ENCODE results near the gene SSRP1. TPM values are rescaled to one million over a fixed set of nuclear protein-coding genes. Genes with fewer than 3 reads are reported as not detected.
A peak's percentile ranks its signal among the peaks of the same experiment; 100 is the strongest.

Gene SSRP1
- total RNA-seq, 2 experiments from 2014 or later, result 127 to 130 TPM

DNA sequence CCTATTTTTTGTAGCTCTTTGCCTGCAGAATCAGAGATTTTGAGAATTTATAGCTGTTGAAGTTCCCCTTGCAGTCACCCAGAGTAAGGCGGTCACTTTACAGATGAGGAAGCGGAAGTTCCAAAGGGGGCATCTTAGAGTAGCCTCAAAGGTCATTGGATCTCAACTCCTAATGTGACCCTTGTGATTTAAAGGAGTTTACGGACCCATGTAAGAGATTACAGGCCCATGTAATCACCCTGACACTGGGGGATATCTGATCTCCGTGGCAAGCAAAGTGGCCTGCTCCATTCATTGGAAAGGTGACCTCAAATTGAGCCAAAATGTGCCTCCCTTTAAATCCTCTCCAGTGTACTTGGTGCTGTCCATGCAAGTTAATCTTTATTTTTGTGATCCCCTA lies 18.2 kb upstream of the SSRP1 start:
- Mint-ChIP-seq H3K4me1 (peaks cover 1% of the 10 kb centered on the region), H3K27me3 (peaks cover 14% of the 10 kb centered on the region), H3K27ac (no peak overlapping the region), H3K4me3 (no peak overlapping the region), H3K36me3 (no peaks in the 10 kb centered on the region), H3K9me3 (peaks cover 5% of the 10 kb centered on the region)
- ATAC-seq (ENCODE audit: low read depth) (no peak), DNase-seq (no peak)
- POLR2A ChIA-PET, result interaction anchor here (1.5 kb wide), 1 partner anchor 104 kb away, joined by 3 read pairs; no protein-coding TSS in a partner anchor

DNA sequence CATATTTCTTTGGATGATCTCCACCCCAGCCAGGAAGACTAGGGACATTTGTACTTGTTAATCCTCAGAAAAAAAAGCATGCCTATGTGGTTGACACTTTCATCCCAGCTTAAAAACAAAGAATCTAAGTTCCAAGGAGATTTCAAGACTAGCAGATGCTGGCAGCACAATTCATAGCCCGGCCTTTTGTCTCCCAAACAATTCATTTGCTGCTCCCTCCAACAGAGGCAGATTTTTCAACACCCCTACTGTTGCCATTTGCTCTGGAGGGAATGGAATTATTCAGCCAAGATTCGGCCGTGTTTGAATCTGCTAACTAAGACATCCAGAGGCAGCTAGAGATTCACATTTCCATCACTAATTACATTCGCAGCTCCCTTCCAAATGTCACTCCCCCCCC lies 17.8 kb upstream of the SSRP1 start:
- Mint-ChIP-seq H3K9me3 (peaks cover 5% of the 10 kb centered on the region), H3K4me3 (no peak overlapping the region), H3K27me3 (peaks cover 14% of the 10 kb centered on the region), H3K27ac (no peak overlapping the region), H3K4me1 (peaks cover 1% of the 10 kb centered on the region), H3K36me3 (no peaks in the 10 kb centered on the region)
- POLR2A ChIA-PET, result interaction anchor here (1.5 kb wide), 1 partner anchor 104 kb away, joined by 3 read pairs; no protein-coding TSS in a partner anchor
- ATAC-seq (ENCODE audit: low read depth), result no peak
- DNase-seq, result no peak

DNA sequence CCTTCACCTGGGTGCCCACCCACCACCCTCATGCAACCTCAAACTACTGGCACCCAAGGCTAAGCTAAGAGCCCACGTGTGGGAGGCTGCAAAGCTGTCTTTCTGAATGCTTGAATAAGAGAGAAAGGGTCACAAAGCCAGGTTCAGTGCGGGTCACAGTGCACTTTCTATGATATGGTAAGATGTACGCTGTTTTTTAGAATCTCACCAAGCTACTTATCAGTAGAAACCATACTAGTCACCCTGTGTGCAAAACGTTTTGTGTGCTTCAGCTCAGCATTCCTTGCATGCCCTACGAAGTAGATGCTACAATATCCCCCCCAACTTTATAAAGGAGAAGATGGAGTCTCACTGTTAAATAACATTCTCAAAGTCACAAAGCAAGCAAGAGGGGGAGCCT lies 17.3 kb upstream of the SSRP1 start:
- POLR2A ChIA-PET, result interaction anchor here (1.5 kb wide), 1 partner anchor 104 kb away, joined by 3 read pairs; no protein-coding TSS in a partner anchor
- no peak overlapping the region for H3K27ac Mint-ChIP-seq
- H3K4me1 Mint-ChIP-seq, result peaks cover 1% of the 10 kb centered on the region
- H3K27me3 Mint-ChIP-seq, result peaks cover 14% of the 10 kb centered on the region
- peaks cover 5% of the 10 kb centered on the region for H3K9me3 Mint-ChIP-seq
- H3K4me3 Mint-ChIP-seq, result no peak overlapping the region
- no peak for ATAC-seq (ENCODE audit: low read depth)
- H3K36me3 Mint-ChIP-seq, result no peaks in the 10 kb centered on the region
- no peak for DNase-seq

DNA sequence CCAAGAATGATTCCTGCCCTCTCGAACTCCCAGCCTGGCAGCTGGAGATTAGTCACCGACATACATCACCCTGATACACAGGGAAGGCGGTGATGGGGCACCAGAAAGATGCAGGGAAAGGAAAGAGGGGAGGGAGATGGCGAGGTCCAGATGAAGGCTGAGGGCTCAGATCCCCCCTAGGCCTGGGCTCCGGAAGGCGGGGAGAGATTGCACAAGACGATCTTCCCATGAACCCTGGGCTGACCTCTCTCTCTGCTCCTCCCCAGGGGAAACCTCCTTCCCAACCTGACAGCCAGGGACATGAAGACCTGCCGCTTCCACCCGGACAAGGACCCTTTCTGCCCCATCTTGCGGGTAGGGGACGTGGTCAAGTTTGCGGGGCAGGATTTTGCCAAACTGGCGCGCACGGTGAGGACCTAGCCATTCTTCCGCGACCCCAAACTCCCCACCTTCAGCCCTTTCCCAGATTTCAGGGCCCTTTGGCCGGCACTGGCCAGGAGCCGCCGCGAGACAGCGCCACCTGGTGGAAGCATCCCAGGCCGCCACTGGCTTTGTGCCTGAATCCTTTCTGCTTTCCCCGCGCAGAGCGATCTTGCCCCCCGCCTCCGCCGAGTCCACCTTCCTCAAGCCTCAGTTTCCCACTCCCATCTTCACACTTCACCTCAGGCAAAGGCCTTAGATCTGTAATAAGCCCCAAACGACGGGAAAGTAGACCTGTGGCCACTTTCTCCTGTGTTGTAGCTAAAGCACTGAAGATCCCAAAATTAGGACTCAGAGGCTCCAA lies 14.0 kb upstream of the SSRP1 start:
- Mint-ChIP-seq H3K27me3 (peaks cover 14% of the 10 kb centered on the region), H3K4me1 (peaks cover 2% of the 10 kb centered on the region), H3K9me3 (peaks cover 5% of the 10 kb centered on the region), H3K4me3 (no peak overlapping the region), H3K36me3 (no peaks in the 10 kb centered on the region), H3K27ac (no peak overlapping the region)
- POLR2A ChIA-PET, result interaction anchor here (0.6 to 0.7 kb wide), 2 partner anchors 27 to 57 kb away, joined by 3 read pairs; no protein-coding TSS in a partner anchor
- DNase-seq (peak; percentile 76), ATAC-seq (ENCODE audit: low read depth) (peak; percentile 58)

DNA sequence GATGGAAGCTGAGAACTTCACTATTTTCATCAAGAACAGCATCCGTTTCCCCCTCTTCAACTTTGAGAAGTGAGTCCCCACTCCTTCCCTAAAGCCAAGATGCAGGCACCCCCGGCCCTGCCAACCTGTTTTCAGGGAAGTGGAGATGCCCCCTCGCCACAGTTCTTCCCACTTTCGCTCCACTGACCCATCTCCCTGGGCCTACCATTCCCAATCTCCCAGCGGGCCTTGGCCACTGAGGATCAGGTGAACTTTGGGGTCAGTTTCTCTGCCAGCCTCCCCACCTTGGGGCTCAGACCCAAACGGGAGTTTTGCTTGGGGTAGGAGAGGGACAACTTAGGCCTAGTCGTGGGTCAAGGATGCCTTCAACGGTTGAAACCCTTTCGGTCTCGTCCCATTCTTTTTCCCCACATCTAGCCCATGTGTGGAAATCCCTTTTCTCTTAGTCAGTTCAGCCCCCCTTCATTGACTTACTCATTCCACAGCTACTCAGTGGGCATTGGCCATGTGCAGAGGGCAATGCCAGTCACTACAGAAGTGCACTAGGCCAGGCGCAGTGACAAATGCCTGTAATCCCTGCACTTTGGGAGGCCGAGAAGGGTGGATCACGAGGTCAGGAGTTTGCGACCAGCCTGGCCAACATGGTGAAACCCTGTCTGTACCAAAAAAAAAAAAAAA lies 13.1 kb upstream of the SSRP1 start:
- POLR2A ChIA-PET, result no interaction called here

DNA sequence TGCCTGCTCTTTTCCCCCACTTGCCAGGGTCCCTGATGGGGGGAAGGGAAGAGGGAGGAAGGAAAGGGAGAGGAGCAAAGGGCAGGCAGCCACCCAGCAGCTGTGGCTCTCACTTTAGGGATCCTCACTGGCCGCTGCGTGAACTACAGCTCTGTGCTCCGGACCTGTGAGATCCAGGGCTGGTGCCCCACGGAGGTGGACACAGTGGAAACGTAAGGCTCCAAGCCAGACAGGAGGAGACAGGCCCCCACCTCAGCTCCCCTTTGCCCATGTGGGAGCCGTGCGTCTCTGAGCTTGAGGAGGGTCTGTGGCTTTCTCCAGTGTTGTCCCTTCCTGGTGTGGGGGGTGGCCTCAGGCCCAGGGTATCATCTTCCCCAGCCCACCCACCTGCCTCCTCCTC lies 12.4 kb upstream of the SSRP1 start:
- Mint-ChIP-seq H3K36me3 (no peaks in the 10 kb centered on the region), H3K27ac (no peak overlapping the region), H3K9me3 (peaks cover 5% of the 10 kb centered on the region), H3K27me3 (peaks cover 6% of the 10 kb centered on the region), H3K4me3 (no peak overlapping the region), H3K4me1 (peaks cover 2% of the 10 kb centered on the region)
- ATAC-seq (ENCODE audit: low read depth), result no peak
- no peak for DNase-seq
- POLR2A ChIA-PET, result no interaction called here

More for the DNA sequence above, 13.1 kb upstream of the SSRP1 start:
- Mint-ChIP-seq H3K27ac (no peak overlapping the region), H3K9me3 (peaks cover 5% of the 10 kb centered on the region), H3K4me1 (peaks cover 2% of the 10 kb centered on the region), H3K4me3 (no peak overlapping the region), H3K27me3 (peaks cover 6% of the 10 kb centered on the region), H3K36me3 (no peaks in the 10 kb centered on the region)
- no peak for DNase-seq
- ATAC-seq (ENCODE audit: low read depth), result no peak

DNA sequence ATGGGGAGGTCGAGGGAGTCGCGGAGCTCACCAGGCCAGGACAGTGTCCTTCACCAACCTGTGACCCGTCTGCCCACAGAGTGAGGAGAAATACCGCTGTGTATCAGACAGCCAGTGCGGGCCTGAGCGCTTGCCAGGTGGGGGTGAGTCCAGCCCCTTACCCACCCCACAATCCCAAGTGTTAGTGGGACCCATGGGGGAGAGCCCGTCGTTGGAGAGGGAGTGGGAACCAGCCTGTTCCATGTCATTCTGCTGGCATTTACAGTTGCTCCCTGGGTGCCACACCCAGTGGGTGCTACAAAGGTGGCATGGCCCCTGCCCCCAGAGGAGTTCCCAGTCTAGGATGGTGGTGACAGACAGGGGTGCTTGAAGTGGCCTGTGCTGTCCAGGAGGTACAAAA lies 11.6 kb upstream of the SSRP1 start:
- DNase-seq (no peak), ATAC-seq (ENCODE audit: low read depth) (no peak)
- Mint-ChIP-seq H3K4me1 (peaks cover 2% of the 10 kb centered on the region), H3K4me3 (no peak overlapping the region), H3K9me3 (peaks cover 5% of the 10 kb centered on the region), H3K27me3 (peaks cover 3% of the 10 kb centered on the region), H3K27ac (no peak overlapping the region), H3K36me3 (no peaks in the 10 kb centered on the region)
- POLR2A ChIA-PET, result no interaction called here

DNA sequence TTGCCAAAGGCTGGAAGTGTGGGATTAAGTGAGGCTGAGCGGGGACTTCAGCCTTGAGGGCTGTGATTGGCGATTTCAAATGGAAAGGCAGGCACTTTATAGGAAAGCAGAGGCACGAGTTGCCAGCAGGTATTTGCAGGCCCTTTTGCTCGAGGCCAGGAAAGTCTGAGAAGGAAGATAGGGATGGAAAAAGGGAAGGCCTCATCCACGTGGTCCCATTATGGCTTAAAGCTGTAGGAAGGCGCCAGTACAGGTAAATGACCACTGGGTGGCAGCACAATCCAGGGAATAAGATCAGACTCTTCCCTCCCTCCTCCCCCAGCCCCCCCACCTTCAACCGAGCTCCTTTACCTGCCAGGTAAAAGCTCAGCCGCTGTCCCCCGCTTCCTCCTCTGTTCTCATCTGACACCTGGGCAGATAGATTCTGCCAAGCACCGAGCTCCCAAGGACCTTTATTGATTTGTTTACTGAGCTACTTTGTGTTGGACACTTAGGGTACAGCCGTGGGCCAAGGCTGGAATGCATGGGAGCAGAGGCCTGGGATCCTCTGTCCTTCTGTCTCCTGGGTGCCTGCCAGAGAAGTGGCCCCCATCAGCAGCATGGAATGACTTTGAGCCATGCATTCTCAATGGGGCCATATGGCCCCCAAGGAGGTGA lies 10.0 kb upstream of the SSRP1 start:
- H3K4me3 Mint-ChIP-seq, result no peak overlapping the region
- peak; percentile 52 for DNase-seq
- POLR2A ChIA-PET, result interaction anchor here (0.5 kb wide), 1 partner anchor 102 kb away, joined by 4 read pairs; no protein-coding TSS in a partner anchor
- no peak overlapping the region for H3K27ac Mint-ChIP-seq
- peaks cover 4% of the 10 kb centered on the region for H3K4me1 Mint-ChIP-seq
- no peaks in the 10 kb centered on the region for H3K36me3 Mint-ChIP-seq
- peaks cover 3% of the 10 kb centered on the region for H3K27me3 Mint-ChIP-seq
- peak; percentile 44 for ATAC-seq (ENCODE audit: low read depth)
- no peaks in the 10 kb centered on the region for H3K9me3 Mint-ChIP-seq

DNA sequence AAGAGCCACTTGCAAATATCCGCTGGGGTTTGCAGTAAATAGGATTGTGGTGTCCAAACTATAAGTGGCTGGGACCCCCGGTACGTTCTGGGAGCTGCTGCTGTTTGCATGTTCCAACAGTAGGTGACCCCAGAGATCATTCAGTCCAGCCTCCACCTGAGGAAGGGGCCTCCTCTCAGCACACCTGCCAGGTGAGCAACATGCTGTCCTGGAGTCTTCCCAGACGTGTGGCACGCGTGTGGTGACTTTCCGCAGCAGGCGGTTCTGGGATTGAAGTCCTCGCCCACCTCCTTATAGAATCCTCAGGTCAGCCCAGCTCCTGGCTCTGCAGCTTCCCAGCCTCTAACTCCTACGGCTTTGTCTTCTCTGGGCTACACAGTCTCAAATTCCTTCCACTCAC lies 9.1 kb upstream of the SSRP1 start:
- H3K4me1 Mint-ChIP-seq, result peaks cover 8% of the 10 kb centered on the region
- POLR2A ChIA-PET, result no interaction called here

DNA sequence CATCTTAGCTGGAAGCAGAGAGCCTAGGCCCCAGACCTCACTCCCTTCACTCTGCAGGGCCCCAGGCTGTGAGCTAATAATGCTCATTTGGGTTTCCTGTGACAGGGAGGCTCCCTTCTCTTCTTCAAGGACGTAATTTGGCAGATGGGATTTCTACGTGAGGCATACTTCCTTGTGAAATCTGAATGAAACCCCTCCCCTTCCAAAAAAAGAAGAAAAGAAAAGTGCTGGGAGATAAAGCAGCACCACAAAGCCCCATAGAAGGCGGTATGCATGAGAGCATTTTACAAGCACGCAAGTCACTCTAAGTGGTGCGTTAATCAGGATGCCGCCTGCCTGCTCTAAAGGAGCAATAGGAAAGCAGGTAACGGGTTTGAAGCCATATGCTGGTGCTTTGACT lies 8.1 kb upstream of the SSRP1 start:
- H3K27me3 Mint-ChIP-seq, result peaks cover 5% of the 10 kb centered on the region

More for the DNA sequence above, 9.1 kb upstream of the SSRP1 start:
- no peaks in the 10 kb centered on the region for H3K9me3 Mint-ChIP-seq
- no peak for DNase-seq
- no peak overlapping the region for H3K4me3 Mint-ChIP-seq
- peaks cover 3% of the 10 kb centered on the region for H3K27me3 Mint-ChIP-seq
- no peak for ATAC-seq (ENCODE audit: low read depth)
- H3K27ac Mint-ChIP-seq, result no peak overlapping the region
- H3K36me3 Mint-ChIP-seq, result no peaks in the 10 kb centered on the region

DNA sequence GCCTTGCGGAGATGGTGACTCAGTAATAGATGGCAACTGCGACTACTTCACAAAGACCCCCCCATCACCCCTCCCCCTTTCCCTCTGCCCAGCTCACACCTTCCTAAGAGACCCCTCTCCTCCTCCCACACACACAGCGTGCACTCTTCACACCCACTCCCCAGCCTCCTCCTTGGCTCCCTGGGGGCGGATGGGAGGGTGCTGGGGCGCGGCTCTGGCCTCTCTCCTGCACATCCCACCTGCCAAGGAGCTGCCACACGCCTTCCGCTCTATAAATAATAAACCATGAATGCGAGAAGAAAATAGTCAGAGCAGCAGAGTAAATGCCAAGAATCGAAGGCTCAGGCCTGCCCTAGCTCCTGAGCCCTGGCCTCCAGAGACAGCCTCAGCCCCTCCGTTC lies 7.0 kb upstream of the SSRP1 start:
- no peak overlapping the region for H3K27ac Mint-ChIP-seq
- POLR2A ChIA-PET, result no interaction called here
- peaks cover 8% of the 10 kb centered on the region for H3K4me1 Mint-ChIP-seq
- no peak for DNase-seq
- no peaks in the 10 kb centered on the region for H3K9me3 Mint-ChIP-seq
- no peak for ATAC-seq (ENCODE audit: low read depth)
- H3K36me3 Mint-ChIP-seq, result no peaks in the 10 kb centered on the region
- no peak overlapping the region for H3K4me3 Mint-ChIP-seq
- H3K27me3 Mint-ChIP-seq, result peaks cover 5% of the 10 kb centered on the region

More for the DNA sequence above, 8.1 kb upstream of the SSRP1 start:
- POLR2A ChIA-PET, result interaction anchor here (1.0 kb wide), 1 partner anchor 19 kb away, joined by 3 read pairs; the partner anchor contains the start of gene TNKS1BP1
- H3K9me3 Mint-ChIP-seq, result no peaks in the 10 kb centered on the region
- no peak for ATAC-seq (ENCODE audit: low read depth)
- DNase-seq, result no peak
- no peaks in the 10 kb centered on the region for H3K36me3 Mint-ChIP-seq
- peaks cover 8% of the 10 kb centered on the region for H3K4me1 Mint-ChIP-seq
- no peak overlapping the region for H3K27ac Mint-ChIP-seq
- H3K4me3 Mint-ChIP-seq, result no peak overlapping the region

DNA sequence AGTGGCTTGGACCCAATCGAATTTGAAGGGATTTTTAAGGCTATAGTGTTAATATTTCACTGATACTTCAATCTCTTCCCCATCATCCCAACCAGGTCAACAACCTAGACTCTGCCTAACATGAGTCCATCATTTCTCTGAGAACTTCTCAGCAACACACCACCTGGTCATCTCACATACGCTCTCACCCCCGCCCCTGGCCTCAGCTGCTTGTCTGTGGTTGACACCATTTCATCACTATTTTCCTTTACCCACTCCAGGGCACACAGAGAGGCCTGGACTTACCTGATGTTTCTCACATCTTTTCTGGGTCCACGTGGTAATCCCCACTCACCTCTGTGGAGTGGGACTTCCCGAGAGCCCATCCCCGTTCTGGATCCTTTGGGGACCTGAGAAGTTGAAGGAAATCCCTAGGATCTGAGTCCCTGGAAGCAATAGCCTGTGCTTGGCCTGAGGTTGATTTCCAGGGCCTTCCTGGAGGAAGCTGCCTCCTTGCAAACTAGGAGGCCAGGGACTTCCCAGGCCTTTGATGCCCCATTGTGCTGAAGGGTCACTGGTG lies 5.6 kb upstream of the SSRP1 start:
- Mint-ChIP-seq H3K4me1 (peaks cover 11% of the 10 kb centered on the region), H3K9me3 (no peaks in the 10 kb centered on the region), H3K36me3 (no peaks in the 10 kb centered on the region), H3K27ac (no peak overlapping the region), H3K27me3 (peaks cover 5% of the 10 kb centered on the region), H3K4me3 (no peak overlapping the region)
- ATAC-seq (ENCODE audit: low read depth), result no peak
- POLR2A ChIA-PET, result no interaction called here
- no peak for DNase-seq

DNA sequence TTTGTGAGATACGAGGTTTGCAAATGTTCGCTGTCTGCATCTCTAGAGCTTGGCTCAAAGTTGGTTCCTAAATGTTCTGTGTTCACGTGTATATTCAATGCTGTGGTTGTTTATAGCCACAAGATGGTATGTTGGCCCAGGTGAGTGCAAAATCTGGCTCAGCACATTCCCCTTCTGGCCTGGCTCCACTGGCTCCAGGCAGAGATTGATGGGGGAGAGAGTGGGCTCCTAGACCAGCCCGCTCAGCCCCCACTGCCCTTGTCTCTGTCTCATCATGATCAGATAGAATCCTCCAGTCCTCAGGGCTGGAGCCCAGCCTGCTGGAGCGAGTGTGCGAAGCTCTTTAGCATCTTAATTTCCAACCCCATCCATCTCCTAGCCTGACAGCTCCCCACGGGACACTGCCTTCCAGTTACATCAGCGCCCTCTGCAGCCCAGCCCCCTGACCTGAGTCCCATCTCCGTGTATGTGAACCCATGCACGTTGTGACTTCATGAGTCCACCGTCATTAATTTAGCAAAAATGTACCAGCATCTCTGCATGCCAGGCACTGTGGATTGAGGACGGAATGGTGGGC lies 4.4 kb upstream of the SSRP1 start:
- no peak for DNase-seq
- Mint-ChIP-seq H3K27ac (no peak overlapping the region), H3K4me1 (peaks cover 13% of the 10 kb centered on the region), H3K9me3 (no peaks in the 10 kb centered on the region), H3K4me3 (no peak overlapping the region), H3K27me3 (peaks cover 5% of the 10 kb centered on the region), H3K36me3 (no peaks in the 10 kb centered on the region)
- ATAC-seq (ENCODE audit: low read depth), result no peak
- POLR2A ChIA-PET, result no interaction called here

Data from activated naive CD8-positive, alpha-beta T cell treated with anti-CD3 and anti-CD28 coated beads, Interleukin-2, amount 10 ng/mL, durations not matched to agents 7 days and 5 days (primary cell).